IMR-90 (cell line): Measurements from ENCODE around the gene RAET1E. TPM values are rescaled to one million over a fixed set of nuclear protein-coding genes. Genes with fewer than 3 reads are reported as not detected.
A peak's percentile ranks its signal among the peaks of the same experiment; 100 is the strongest.

Experiments used
- ATAC-seq: fragments of 200-7000 bp; cut with Tn5 transposase; 2 replicates; pipeline ENCODE4 v1.9.1; 2020; ENCODE audit warnings: low read depth, mild to moderate bottlenecking, moderate library complexity
- BruUV-seq: library from RNA; stranded (reverse); fragments of 400-500 nt; replicated peaks from 2 replicates; lab custom pipeline; 2021; lab: Mats Ljungman, UMichigan
- CTCF ChIA-PET: fragments of 300-600 bp; formaldehyde crosslinking; extraction: SDS; loops from one replicate; lab custom pipeline; 2021; ENCODE audit warnings: antibody characterized with exemption; lab: Yijun Ruan, JAX
- POLR2A ChIA-PET: fragments of 300-600 bp; sonication (Branson Sonifier 250); formaldehyde crosslinking; loops from one replicate; lab custom pipeline; 2022; ENCODE audit warnings: antibody characterized with exemption; ENCODE audit not compliant: unreplicated experiment; lab: Charles Lee
- DNase-seq: peaks from one replicate; pipeline ENCODE4 v3.0.0; 2013
- H2AFZ ChIP-seq: replicated peaks from 2 replicates; pipeline ENCODE3; 2013; ENCODE audit warnings: low read length, mild to moderate bottlenecking; ENCODE audit not compliant: poor library complexity
- H2AK5ac ChIP-seq: 2 replicates; pipeline ENCODE4 v1.6.1; 2013; ENCODE audit warnings: low read depth, low read length, inconsistent platforms
- H2AK9ac ChIP-seq: replicated peaks from 2 replicates; pipeline ENCODE3; 2013; ENCODE audit warnings: mild to moderate bottlenecking, low read depth, low read length, moderate library complexity; ENCODE audit not compliant: poor library complexity
- H2BK120ac ChIP-seq: 2 replicates; pipeline ENCODE4 v1.6.1; 2013; ENCODE audit warnings: low read depth, low read length, inconsistent platforms
- H2BK15ac ChIP-seq: 3 replicates; pipeline ENCODE4 v1.6.1; 2013; ENCODE audit warnings: low read depth, low read length, inconsistent platforms
- H2BK20ac ChIP-seq: 2 replicates; pipeline ENCODE4 v1.6.1; 2013; ENCODE audit warnings: low read depth, mild to moderate bottlenecking, inconsistent platforms, low read length, moderate library complexity
- H2BK5ac ChIP-seq: 2 replicates; pipeline ENCODE4 v1.6.1; 2013; ENCODE audit warnings: mild to moderate bottlenecking, low read depth, low read length, inconsistent platforms; ENCODE audit not compliant: poor library complexity, severe bottlenecking
- H3K14ac ChIP-seq: replicated peaks from 2 replicates; pipeline ENCODE4 v1.6.1; 2013; ENCODE audit warnings: low read depth, low read length, inconsistent platforms
- H3K18ac ChIP-seq: 2 replicates; pipeline ENCODE4 v1.6.1; 2013; ENCODE audit warnings: low read depth, low read length, control low read depth
- H3K23ac ChIP-seq: 2 replicates; pipeline ENCODE4 v1.6.1; 2013; ENCODE audit warnings: low read depth, low read length, inconsistent platforms
- H3K27ac ChIP-seq: 2 replicates; pipeline ENCODE4 v1.5.1; 2013; ENCODE audit warnings: mild to moderate bottlenecking, control low read depth, low read length; ENCODE audit not compliant: insufficient read depth
- H3K27me3 ChIP-seq: 2 replicates; pipeline ENCODE4 v1.6.1; 2013; ENCODE audit warnings: low read length; ENCODE audit not compliant: control insufficient read depth, insufficient read depth
- H3K36me3 ChIP-seq: 2 replicates; pipeline ENCODE4 v1.6.1; 2013; ENCODE audit warnings: low read length, mixed read lengths; ENCODE audit not compliant: control insufficient read depth, insufficient read depth
- H3K4ac ChIP-seq: 2 replicates; pipeline ENCODE4 v1.6.1; 2013; ENCODE audit warnings: low read depth, low read length, inconsistent platforms
- H3K4me1 ChIP-seq: 2 replicates; pipeline ENCODE4 v1.6.1; 2013; ENCODE audit warnings: low read length, mixed read lengths; ENCODE audit not compliant: control insufficient read depth, insufficient read depth
- H3K4me2 ChIP-seq: 2 replicates; pipeline ENCODE4 v1.6.1; 2013; ENCODE audit warnings: low read depth, mild to moderate bottlenecking, control low read depth, low read length, moderate library complexity
- H3K4me3 ChIP-seq: 2 replicates; pipeline ENCODE4 v1.5.1; 2013; ENCODE audit warnings: low read depth, mild to moderate bottlenecking, control low read depth, low read length, moderate library complexity; ENCODE audit not compliant: insufficient read depth
- H3K56ac ChIP-seq: 2 replicates; pipeline ENCODE4 v1.6.1; 2013; ENCODE audit warnings: low read length, inconsistent platforms; ENCODE audit not compliant: insufficient read depth; ENCODE audit errors: extremely low read depth
- H3K79me1 ChIP-seq, 2 experiments: 2 replicates each; pipeline ENCODE4 v1.6.1; 2013; ENCODE audit warnings: low read length in 2 of 2, inconsistent platforms in 1 of 2, low read depth in 1 of 2
- H3K9ac ChIP-seq: 2 replicates; pipeline ENCODE4 v1.6.1; 2013; ENCODE audit warnings: low read depth, low read length, control low read depth
- H3K9me1 ChIP-seq: 2 replicates; pipeline ENCODE4 v1.6.1; 2013; ENCODE audit warnings: low read length, inconsistent platforms; ENCODE audit not compliant: insufficient read depth
- H3K9me3 ChIP-seq: 2 replicates; pipeline ENCODE4 v1.6.1; 2013; ENCODE audit warnings: low read length; ENCODE audit not compliant: control insufficient read depth, insufficient read depth
- H4K20me1 ChIP-seq: 2 replicates; pipeline ENCODE4 v1.6.1; 2013; ENCODE audit warnings: low read length, inconsistent platforms; ENCODE audit not compliant: insufficient read depth
- H4K5ac ChIP-seq: 2 replicates; pipeline ENCODE4 v1.6.1; 2013; ENCODE audit warnings: mild to moderate bottlenecking, low read depth, low read length, control low read depth
- H4K8ac ChIP-seq, 2 experiments: 2 replicates each; pipeline ENCODE4 v1.6.1; 2013; ENCODE audit warnings: low read depth in 2 of 2, low read length in 2 of 2, control low read depth in 1 of 2, inconsistent platforms in 1 of 2
- H4K91ac ChIP-seq: 2 replicates; pipeline ENCODE4 v1.6.1; 2013; ENCODE audit warnings: low read depth, low read length, inconsistent platforms; ENCODE audit not compliant: insufficient read depth
- BHLHE40 ChIP-seq: fragments of 150-350 bp; IDR thresholded peaks from 2 replicates; pipeline ENCODE4 v1.6.1; 2016; ENCODE audit warnings: mild to moderate bottlenecking, low read depth, low read length
- CEBPB ChIP-seq: IDR thresholded peaks from 2 replicates; pipeline ENCODE4 v1.6.1; 2012; ENCODE audit warnings: low read depth, low read length, improper control_type of control experiment
- CHD1 ChIP-seq: IDR thresholded peaks from 2 replicates; pipeline ENCODE4 v1.6.1; 2012; ENCODE audit warnings: low read depth, low read length, improper control_type of control experiment
- FOS ChIP-seq: fragments of 150-350 bp; IDR thresholded peaks from 2 replicates; pipeline ENCODE4 v1.6.1; 2016; ENCODE audit warnings: low read depth, low read length
- MAFK ChIP-seq: IDR thresholded peaks from 2 replicates; pipeline ENCODE4 v1.6.1; 2012; ENCODE audit warnings: low read depth, low read length, improper control_type of control experiment
- MAZ ChIP-seq: IDR thresholded peaks from 2 replicates; pipeline ENCODE4 v1.6.1; 2012; ENCODE audit warnings: low read depth, mild to moderate bottlenecking, low read length, improper control_type of control experiment, moderate library complexity, borderline replicate concordance
- NFE2L2 ChIP-seq: fragments of 150-350 bp; IDR thresholded peaks from 2 replicates; pipeline ENCODE4 v1.6.1; 2016; ENCODE audit warnings: low read depth, mild to moderate bottlenecking, low read length
- POLR2A ChIP-seq: IDR thresholded peaks from 2 replicates; pipeline ENCODE4 v1.6.1; 2012; ENCODE audit warnings: mild to moderate bottlenecking, low read depth, low read length
- RAD21 ChIP-seq: IDR thresholded peaks from 2 replicates; pipeline ENCODE4 v1.6.1; 2012; ENCODE audit warnings: low read length, improper control_type of control experiment
- RCOR1 ChIP-seq: IDR thresholded peaks from 2 replicates; pipeline ENCODE4 v1.6.1; 2012; ENCODE audit warnings: mild to moderate bottlenecking, low read length, improper control_type of control experiment; ENCODE audit not compliant: insufficient replicate concordance
- RFX5 ChIP-seq: IDR thresholded peaks from 2 replicates; pipeline ENCODE4 v1.8.0; 2012; ENCODE audit warnings: low read depth, mild to moderate bottlenecking, low read length, moderate library complexity
- SMC3 ChIP-seq: fragments of 150-350 bp; IDR thresholded peaks from 2 replicates; pipeline ENCODE4 v1.6.1; 2016; ENCODE audit warnings: low read depth, mild to moderate bottlenecking, antibody characterized with exemption, low read length, moderate library complexity
- WGBS, 2 experiments: methylation state at CpG; one replicate each; pipeline versions ENCODE4 v1.1.5 to v1.1.7; 2013; ENCODE audit warnings: missing lambda C conversion rate in 2 of 2; ENCODE audit not compliant: insufficient read length in 1 of 2; ENCODE audit errors: extremely low coverage in 2 of 2; 5-methylcytosine and 5-hydroxymethylcytosine counted together
- dilution Hi-C: fragments of 300-500 bp; cut with HindIII; formaldehyde crosslinking; loops from one replicate; pipeline ENCODE4 v1.14.3; 2018; ENCODE audit warnings: low sequenced_read_pairs; ENCODE audit not compliant: unreplicated experiment
- in situ Hi-C: fragments of 300-500 bp; cut with MboI; formaldehyde crosslinking; loops from 3 replicates; pipeline ENCODE4 v1.14.3; 2019; ENCODE audit warnings: low sequenced_read_pairs, inconsistent platforms, mixed read lengths
- intact Hi-C: fragments of 100-400 bp; cut with micrococcal nuclease; formaldehyde crosslinking; loops from 2 replicates; pipeline ENCODE4 v1.10.0; 2022
- polyA plus RNA-seq, 3 experiments: library from polyadenylated mRNA; depleted of rRNA; stranded (reverse); fragments of >200 nt; gene quantifications; 2 replicates each; pipeline ENCODE4 v1.2.3, GENCODE V29; 2012; ENCODE audit warnings: low replicate concordance in 1 of 3
- total RNA-seq: library from RNA; depleted of rRNA; stranded (reverse); fragments of >200 nt; gene quantifications from 2 replicates; pipeline ENCODE4 v1.2.3, GENCODE V29; 2012
- TF ChIP-seq, protein P1 (sequence below): conservative IDR thresholded peaks from 2 replicates; pipeline ENCODE4 v1.5.1; 2012; ENCODE audit warnings: mild to moderate bottlenecking, low read depth, low read length, improper control_type of control experiment
- TF ChIP-seq, protein P2 (sequence below): fragments of 150-350 bp; IDR thresholded peaks from 2 replicates; pipeline ENCODE4 v1.6.1; 2017; ENCODE audit warnings: mild to moderate bottlenecking, antibody characterized with exemption, low read length, low read depth

The RAET1E gene
- total and polyA plus RNA-seq, 2 of the 4 experiments (the other 2 are of a cell fraction): not detected

DNA sequence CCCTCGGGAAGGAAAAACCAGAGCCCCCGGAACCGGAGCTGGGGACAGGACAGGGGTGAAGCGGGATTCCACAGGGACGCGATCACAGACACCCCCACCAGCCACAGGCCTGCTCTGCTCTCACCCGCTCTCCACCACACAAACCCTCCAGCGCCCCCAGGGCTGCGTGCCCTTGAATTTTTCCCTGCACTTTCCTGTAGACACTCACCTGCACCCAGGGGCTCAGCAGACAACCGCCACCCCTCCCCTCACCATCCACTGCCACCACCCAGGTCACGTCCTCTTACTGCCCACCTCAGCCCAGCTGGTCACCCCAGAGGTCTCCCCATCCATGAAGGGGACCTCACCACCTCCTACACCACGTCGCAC is 44.5 kb upstream of the RAET1E start:
- peak overlapping the region; percentile 98 for H2AFZ ChIP-seq
- POLR2A ChIA-PET: no interaction called here
- H3K79me1 ChIP-seq: peaks cover 0 to 2% of the 10 kb centered on the region in 2 experiments; a peak in 1 of 4 replicates
- CTCF ChIA-PET: no interaction called here
- no peak overlapping the region for H2BK5ac ChIP-seq
- H3K27me3 ChIP-seq: peaks cover 31% of the 10 kb centered on the region
- DNase-seq: no peak
- ATAC-seq: no peak; the same call in 1 of the 2 replicates
- peak overlapping the region; percentile 57; the same call in 1 of the 2 replicates for H3K4me2 ChIP-seq
- no peak overlapping the region for H3K14ac ChIP-seq
- H3K4me1 ChIP-seq: peaks cover 4% of the 10 kb centered on the region; the same call in 1 of the 2 replicates
- no peaks in the 10 kb centered on the region for H4K20me1 ChIP-seq
- no peak overlapping the region for H2BK120ac ChIP-seq
- H2BK15ac ChIP-seq: no peak overlapping the region
- no peak overlapping the region for H2AK5ac ChIP-seq
- H4K91ac ChIP-seq: no peak overlapping the region
- no peak overlapping the region for H2BK20ac ChIP-seq
- dilution Hi-C loops: no loop called here
- H3K18ac ChIP-seq: no peak overlapping the region
- no peaks in the 10 kb centered on the region for H3K9me1 ChIP-seq
- in situ Hi-C loops: loop anchor here (25.0 kb wide), 1 partner anchor 395 kb away; no protein-coding TSS in a partner anchor
- no peak overlapping the region for H3K4ac ChIP-seq
- peak overlapping the region; percentile 23 for H2AK9ac ChIP-seq
- no peak overlapping the region for H4K5ac ChIP-seq
- intact Hi-C loops: no loop called here
- no peaks in the 10 kb centered on the region for H3K9me3 ChIP-seq
- peak overlapping the region; percentile 60 for H3K4me3 ChIP-seq
- no peak overlapping the region; the same call in 1 of the 2 replicates for H3K27ac ChIP-seq
- peak overlapping the region; percentile 24; the same call in 1 of the 2 replicates for H3K23ac ChIP-seq
- no TSS peak for BruUV-seq
- H3K36me3 ChIP-seq: no peaks in the 10 kb centered on the region
- H3K56ac ChIP-seq: no peak overlapping the region
- peak overlapping the region; percentile 36; the same call in 1 of the 2 replicates for H3K9ac ChIP-seq
- H4K8ac ChIP-seq: no peak overlapping the region; a peak in 1 of 4 replicates
- TF ChIP-seq CHD1 (no peak), NFE2L2 (no peak), CEBPB (no peak), BHLHE40 (no peak), MAZ (no peak), RAD21 (no peak), RCOR1 (no peak), POLR2A (no peak), FOS (no peak), RFX5 (no peak), SMC3 (no peak), MAFK (no peak)
- TF ChIP-seq, protein P1, sequence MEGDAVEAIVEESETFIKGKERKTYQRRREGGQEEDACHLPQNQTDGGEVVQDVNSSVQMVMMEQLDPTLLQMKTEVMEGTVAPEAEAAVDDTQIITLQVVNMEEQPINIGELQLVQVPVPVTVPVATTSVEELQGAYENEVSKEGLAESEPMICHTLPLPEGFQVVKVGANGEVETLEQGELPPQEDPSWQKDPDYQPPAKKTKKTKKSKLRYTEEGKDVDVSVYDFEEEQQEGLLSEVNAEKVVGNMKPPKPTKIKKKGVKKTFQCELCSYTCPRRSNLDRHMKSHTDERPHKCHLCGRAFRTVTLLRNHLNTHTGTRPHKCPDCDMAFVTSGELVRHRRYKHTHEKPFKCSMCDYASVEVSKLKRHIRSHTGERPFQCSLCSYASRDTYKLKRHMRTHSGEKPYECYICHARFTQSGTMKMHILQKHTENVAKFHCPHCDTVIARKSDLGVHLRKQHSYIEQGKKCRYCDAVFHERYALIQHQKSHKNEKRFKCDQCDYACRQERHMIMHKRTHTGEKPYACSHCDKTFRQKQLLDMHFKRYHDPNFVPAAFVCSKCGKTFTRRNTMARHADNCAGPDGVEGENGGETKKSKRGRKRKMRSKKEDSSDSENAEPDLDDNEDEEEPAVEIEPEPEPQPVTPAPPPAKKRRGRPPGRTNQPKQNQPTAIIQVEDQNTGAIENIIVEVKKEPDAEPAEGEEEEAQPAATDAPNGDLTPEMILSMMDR: no peak
- TF ChIP-seq, protein P2, sequence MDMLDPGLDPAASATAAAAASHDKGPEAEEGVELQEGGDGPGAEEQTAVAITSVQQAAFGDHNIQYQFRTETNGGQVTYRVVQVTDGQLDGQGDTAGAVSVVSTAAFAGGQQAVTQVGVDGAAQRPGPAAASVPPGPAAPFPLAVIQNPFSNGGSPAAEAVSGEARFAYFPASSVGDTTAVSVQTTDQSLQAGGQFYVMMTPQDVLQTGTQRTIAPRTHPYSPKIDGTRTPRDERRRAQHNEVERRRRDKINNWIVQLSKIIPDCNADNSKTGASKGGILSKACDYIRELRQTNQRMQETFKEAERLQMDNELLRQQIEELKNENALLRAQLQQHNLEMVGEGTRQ: no peak
- 0% methylated on average over 1 of the region's 13 CpGs; no CpG with 5 or more reads in 1 of the 2 experiments for WGBS, 2 experiments
